HG03175 (cell line): ENCODE results near the gene ADCK1.
"Not testable (repeated sequence)": the region's sequence is repeated elsewhere in the genome, so short reads cannot be mapped to it uniquely, and the experiment has no call there.

Source experiments
- ATAC-seq: cut with Tn5 transposase; IDR thresholded peaks from one replicate; pipeline ENCODE4 v1.9.1; 2021; ENCODE audit warnings: mild to moderate bottlenecking, moderate library complexity; ENCODE audit not compliant: unreplicated experiment

Gene ADCK1

GRCh38 chr14:77808250-77808649 lies 8.3 kb downstream of the ADCK1 start:
- no peak for ATAC-seq

- no peak for ATAC-seq
These were observed 9.1 kb downstream of the ADCK1 start for GRCh38 chr14:77809011-77809410.

GRCh38 chr14:77812028-77812427 lies 12.1 kb downstream of the ADCK1 start:
- peak; percentile 47 for ATAC-seq

- not testable (repeated sequence) for ATAC-seq
These were observed 12.8 kb downstream of the ADCK1 start for GRCh38 chr14:77812682-77813081.

- no peak for ATAC-seq
These were observed 22.4 kb downstream of the ADCK1 start for GRCh38 chr14:77822307-77822706.

- no peak for ATAC-seq
These were observed 22.8 kb downstream of the ADCK1 start for GRCh38 chr14:77822741-77823140.

GRCh38 chr14:77823378-77823777 lies 23.5 kb downstream of the ADCK1 start:
- no peak for ATAC-seq

GRCh38 chr14:77825895-77826519 lies 26.1 kb downstream of the ADCK1 start:
- ATAC-seq = no peak

GRCh38 chr14:77830692-77831091 lies 30.8 kb downstream of the ADCK1 start:
- ATAC-seq = no peak

- ATAC-seq = no peak
These were observed 32.4 kb downstream of the ADCK1 start for GRCh38 chr14:77832297-77832696.

- ATAC-seq = no peak
These were observed 38.0 kb downstream of the ADCK1 start for GRCh38 chr14:77837926-77838325.

- ATAC-seq = no peak
These were observed 39.1 kb downstream of the ADCK1 start for GRCh38 chr14:77838831-77839511.

- no peak for ATAC-seq
These were observed 43.3 kb downstream of the ADCK1 start for GRCh38 chr14:77843195-77843594.

- ATAC-seq = no peak
These were observed 43.7 kb downstream of the ADCK1 start for GRCh38 chr14:77843651-77844050.

- ATAC-seq = no peak
These were observed 44.9 kb downstream of the ADCK1 start for GRCh38 chr14:77844802-77845201.

- no peak for ATAC-seq
These were observed 48.1 kb downstream of the ADCK1 start for GRCh38 chr14:77848031-77848430.

- no peak for ATAC-seq
These were observed 49.8 kb downstream of the ADCK1 start for GRCh38 chr14:77849711-77850110.

- ATAC-seq = no peak
These were observed 54.0 kb downstream of the ADCK1 start for GRCh38 chr14:77853919-77854318.

GRCh38 chr14:77856941-77857340 lies 57.0 kb downstream of the ADCK1 start:
- ATAC-seq = no peak

GRCh38 chr14:77859934-77860570 lies 60.1 kb downstream of the ADCK1 start:
- no peak for ATAC-seq

GRCh38 chr14:77861201-77861600 lies 61.3 kb downstream of the ADCK1 start:
- ATAC-seq = no peak

- ATAC-seq = peak; percentile 78
These were observed 62.4 kb downstream of the ADCK1 start for GRCh38 chr14:77862154-77862786.
